K562 (cell line): ENCODE measurements around the gene PDPK1. TPM values are rescaled to one million over a fixed set of nuclear protein-coding genes. Genes with fewer than 3 reads are reported as not detected.
A peak's percentile ranks its signal among the peaks of the same experiment; 100 is the strongest.

ENCODE experiments used
- ATAC-seq: fragments of 200-7000 bp; cut with Tn5 transposase; 3 replicates; pipeline ENCODE4 v1.9.1; 2020; ENCODE audit warnings: moderate library complexity
- BruUV-seq: library from RNA; stranded (reverse); fragments of 400-500 nt; replicated peaks from 2 replicates; lab custom pipeline; 2021; lab: Mats Ljungman, UMichigan
- CTCF ChIA-PET: fragments of 300-600 bp; formaldehyde crosslinking; extraction: SDS; loops from one replicate; lab custom pipeline; 2021; ENCODE audit warnings: low intra/inter-chr PET ratio; lab: Yijun Ruan, JAX
- POLR2A ChIA-PET: fragments of 300-600, 350-650 bp; sonication (Branson Sonifier 250); formaldehyde crosslinking; extraction: SDS; loops from one replicate; lab custom pipeline; 2021; ENCODE audit warnings: antibody characterized with exemption, inconsistent platforms; lab: Yijun Ruan, JAX
- DNase-seq, 4 experiments: peaks; one replicate each; pipeline versions ENCODE4 v3.0.0 to v3.0.0-alpha.2; 2011 to 2018; ENCODE audit warnings: low spot score in 3 of 4, mixed read lengths in 3 of 4; ENCODE audit errors: extremely low read depth in 1 of 4
- FAIRE-seq: peaks from 2 replicates; lab custom pipeline; 2011; peaks lifted over from hg19 to GRCh38; lab: Jason Lieb, UNC
- H2AFZ ChIP-seq: 2 replicates; pipeline ENCODE4 v1.6.0; 2011; ENCODE audit warnings: low read depth, low read length, control low read depth, inconsistent platforms
- H3K27ac ChIP-seq: fragments of 200-600 bp; 3 replicates; pipeline ENCODE4 v1.8.0; 2011; ENCODE audit warnings: low read depth, mild to moderate bottlenecking, control low read depth, inconsistent platforms, low read length, moderate library complexity, mixed read lengths; ENCODE audit errors: extremely low read depth
- H3K27me3 ChIP-seq, 2 experiments: fragments of 300-600 bp in 1 of 2; 2 replicates in 1 of 2; 3 replicates in 1 of 2; pipeline versions ENCODE4 v1.6.0 to v1.8.0; 2011; ENCODE audit warnings: inconsistent platforms in 2 of 2, low read length in 2 of 2, mild to moderate bottlenecking in 1 of 2, mixed read lengths in 1 of 2, moderate library complexity in 1 of 2; ENCODE audit not compliant: control insufficient read depth in 2 of 2, insufficient read depth in 2 of 2
- H3K36me3 ChIP-seq: fragments of 300-600 bp; 3 replicates; pipeline ENCODE4 v1.8.0; 2011; ENCODE audit warnings: mild to moderate bottlenecking, low read length, inconsistent platforms; ENCODE audit not compliant: control insufficient read depth, insufficient read depth
- H3K4me1 ChIP-seq, 2 experiments: fragments of 200-600 bp in 1 of 2; replicated peaks in 1 of 2; 2 replicates in 1 of 2; 3 replicates in 1 of 2; pipeline versions ENCODE4 v1.5.1 to v1.8.0; 2011; ENCODE audit warnings: inconsistent platforms in 2 of 2, low read length in 2 of 2, mild to moderate bottlenecking in 1 of 2, mixed read lengths in 1 of 2, moderate library complexity in 1 of 2; ENCODE audit not compliant: control insufficient read depth in 2 of 2, insufficient read depth in 2 of 2
- H3K4me2 ChIP-seq: 2 replicates; pipeline ENCODE4 v1.6.1; 2011; ENCODE audit warnings: low read length, control low read depth, inconsistent platforms, mixed read lengths; ENCODE audit not compliant: insufficient read depth
- H3K4me3 ChIP-seq: fragments of 200-600 bp; sonication (generic), shearing (Covaris generic); 2 replicates; pipeline ENCODE4 v1.5.1; 2016; ENCODE audit warnings: control low read depth, inconsistent platforms
- H3K79me2 ChIP-seq: fragments of 200-600 bp; 3 replicates; pipeline ENCODE4 v1.8.0; 2011; ENCODE audit warnings: low read length, inconsistent platforms; ENCODE audit not compliant: control insufficient read depth, insufficient read depth
- H3K9ac ChIP-seq, 2 experiments: 2 replicates each; pipeline versions ENCODE4 v1.6.0 to v1.6.1; 2011; ENCODE audit warnings: low read depth in 2 of 2, low read length in 2 of 2, control low read depth in 1 of 2, inconsistent platforms in 1 of 2, mild to moderate bottlenecking in 1 of 2, mixed read lengths in 1 of 2; ENCODE audit not compliant: insufficient read depth in 1 of 2
- H3K9me1 ChIP-seq: one replicate; pipeline ENCODE4 v1.6.0; 2011; ENCODE audit warnings: inconsistent platforms, mild to moderate bottlenecking, low read length, moderate library complexity; ENCODE audit not compliant: control insufficient read depth, insufficient read depth
- H3K9me3 ChIP-seq: replicated peaks from 2 replicates; pipeline ENCODE4 v1.5.1; 2011; ENCODE audit warnings: low read depth, low read length, inconsistent platforms; ENCODE audit not compliant: control insufficient read depth, insufficient read depth
- H4K20me1 ChIP-seq: replicated peaks from 2 replicates; pipeline ENCODE4 v1.6.1; 2011; ENCODE audit warnings: low read length, inconsistent platforms, mixed read lengths; ENCODE audit not compliant: control insufficient read depth, insufficient read depth
- CEBPB ChIP-seq: fragments of 450-650 bp; IDR thresholded peaks from 2 replicates; pipeline ENCODE4 v1.6.1; 2016; ENCODE audit warnings: missing genetic modification characterization, missing compliant biosample characterization
- POLR2G ChIP-seq: fragments of 200-400 bp; formaldehyde crosslinking; IDR thresholded peaks from 2 replicates; pipeline ENCODE4 v1.6.1; 2017; ENCODE audit warnings: low read depth, mild to moderate bottlenecking, antibody characterized with exemption, low read length, moderate library complexity
- RBFOX2 ChIP-seq: fragments of 200-400 bp; formaldehyde crosslinking; IDR thresholded peaks from 2 replicates; pipeline ENCODE4 v1.6.1; 2017; ENCODE audit warnings: low read depth, mild to moderate bottlenecking, low read length, moderate library complexity
- SMARCE1 ChIP-seq: fragments of 450-650 bp; IDR thresholded peaks from 2 replicates; pipeline ENCODE4 v1.7.1; 2016; ENCODE audit warnings: mild to moderate bottlenecking
- ZFX ChIP-seq: sonication (generic); formaldehyde crosslinking; IDR thresholded peaks from 2 replicates; pipeline ENCODE4 v1.8.0; 2022; ENCODE audit warnings: mild to moderate bottlenecking, missing genetic modification reagents, moderate library complexity
- WGBS: fragments of 100-300 bp; shearing (Covaris generic); methylation state at CpG from one replicate; pipeline ENCODE4 v1.1.6; 2016; ENCODE audit warnings: low coverage, mixed read lengths; ENCODE audit not compliant: insufficient coverage; ENCODE audit errors: missing lambda C conversion rate; 5-methylcytosine and 5-hydroxymethylcytosine counted together
- in situ Hi-C: fragments of 300-500 bp; cut with MboI; formaldehyde crosslinking; loops from 4 replicates; pipeline ENCODE4 v1.15.0; 2018; ENCODE audit warnings: inconsistent platforms, mixed read lengths
- intact Hi-C: fragments of 100-400 bp; cut with micrococcal nuclease; formaldehyde crosslinking; loops from 2 replicates; pipeline ENCODE4 v1.14.2; 2022
- polyA plus RNA-seq, 8 experiments: library from polyadenylated mRNA; depleted of rRNA in 4 of 8; stranded (reverse) in 5 of 8; unstranded in 3 of 8; fragments of >200 nt; fragmentation: Nextera tagmentation in 2 of 8; fragmentation: Illumina TruSeq in 1 of 8; extraction: Ambion mirVana in 2 of 8; extraction: Trizol in 1 of 8; gene quantifications; 2 replicates each; pipeline versions ENCODE4 v1.2.1 to v1.2.3, GENCODE V29; 2011 to 2014; ENCODE audit warnings: inconsistent platforms in 1 of 8, missing spikeins in 1 of 8
- total RNA-seq, 7 experiments: library from RNA; depleted of rRNA in 6 of 7; stranded (reverse); fragments of >200 nt in 6 of 7; fragmentation: Illumina TruSeq in 2 of 7; extraction: Trizol in 2 of 7; gene quantifications; 2 replicates each; pipeline versions ENCODE4 v1.2.1 to v1.2.3, GENCODE V29; 2011 to 2021; ENCODE audit warnings: low replicate concordance in 1 of 7

The PDPK1 gene
- total and polyA plus RNA-seq, 9 of the 15 experiments (the other 6 are each of a cell fraction or from before 2014, with no cell fraction given), result 4.0 to 37.2 (median 18.7) TPM

DNA sequence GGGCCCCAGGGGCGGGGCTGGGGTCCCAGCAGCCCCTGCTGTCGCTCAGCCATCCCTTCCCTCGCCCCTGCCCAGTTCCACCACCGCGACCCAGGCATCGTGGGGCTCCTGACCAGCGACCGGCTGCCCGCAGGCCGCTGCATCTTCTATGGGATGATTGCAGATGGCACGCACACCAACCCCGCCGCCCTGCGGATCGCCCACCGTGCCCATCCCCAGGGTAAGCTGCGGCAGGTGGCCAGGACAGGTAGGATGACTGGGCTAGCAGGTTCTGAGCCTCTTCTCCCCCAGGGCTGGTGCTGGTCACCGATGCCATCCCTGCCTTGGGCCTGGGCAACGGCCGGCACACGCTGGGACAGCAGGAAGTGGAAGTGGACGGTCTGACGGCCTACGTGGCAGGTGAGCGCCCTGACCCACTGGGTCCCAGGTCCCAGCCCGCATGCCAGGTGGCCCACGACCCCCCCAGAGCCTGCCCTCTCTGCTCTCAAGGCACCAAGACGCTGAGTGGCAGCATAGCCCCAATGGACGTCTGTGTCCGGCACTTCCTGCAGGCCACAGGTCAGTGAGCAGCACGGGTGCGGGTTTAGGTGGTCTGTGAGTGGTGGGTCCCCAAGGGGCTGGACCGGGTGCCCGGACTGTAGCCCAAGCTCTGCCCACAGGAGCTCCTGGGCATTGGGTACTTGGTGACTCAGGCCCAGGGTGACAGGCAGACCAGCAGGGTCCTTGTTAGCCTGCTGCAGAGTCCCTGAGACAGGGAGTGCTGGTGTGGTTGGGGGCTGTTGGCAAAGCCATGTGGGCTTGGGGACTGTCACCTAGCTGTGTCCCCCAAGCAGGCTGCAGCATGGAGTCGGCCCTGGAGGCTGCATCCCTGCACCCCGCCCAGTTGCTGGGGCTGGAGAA is 9.4 kb upstream of the PDPK1 start:
- TF ChIP-seq RBFOX2 (peak; percentile 39; the same call in 1 of the 2 replicates), SMARCE1 (no peak), ZFX (CRISPR knock-in tag) (no peak), CEBPB (tag) (no peak), POLR2G (peak; percentile 43)
- CTCF ChIA-PET, result no interaction called here
- H3K27ac ChIP-seq, result no peak overlapping the region
- in situ Hi-C loops (no loop called here), intact Hi-C loops (no loop called here)
- POLR2A ChIA-PET, result interaction anchor here (0.6 to 1.6 kb wide), 3 partner anchors 8 to 373 kb away, joined by 3 to 11 read pairs (median 7); partner anchors contain the start of genes AMDHD2 and TRAF7
- H3K9ac ChIP-seq, result no peak overlapping the region; a peak in 1 of 4 replicates
- H3K9me3 ChIP-seq, result no peaks in the 10 kb centered on the region
- peaks cover 6 to 62% of the 10 kb centered on the region in 2 experiments; a peak in 3 of 5 replicates for H3K4me1 ChIP-seq
- WGBS, result 95% methylated on average over 17 of the region's 36 CpGs
- H4K20me1 ChIP-seq, result no peaks in the 10 kb centered on the region
- no peaks in the 10 kb centered on the region for H3K27me3 ChIP-seq
- no peak overlapping the region for H3K4me3 ChIP-seq
- peaks cover 67% of the 10 kb centered on the region; the same call in 2 of the 3 replicates for H3K36me3 ChIP-seq
- H2AFZ ChIP-seq, result no peak overlapping the region
- H3K79me2 ChIP-seq, result no peaks in the 10 kb centered on the region
- DNase-seq, result no peak
- ATAC-seq, result no peak
- H3K9me1 ChIP-seq, result peaks cover 3% of the 10 kb centered on the region
- FAIRE-seq, result no peak
- BruUV-seq, result no TSS peak
- no peak overlapping the region for H3K4me2 ChIP-seq
